ENCODE measurements around the gene MMS19. TPM values are rescaled to one million over a fixed set of nuclear protein-coding genes. Genes with fewer than 3 reads are reported as not detected.

Gene MMS19
- total RNA-seq, 1 donor from 2014 or later, result 88.1 TPM

DNA sequence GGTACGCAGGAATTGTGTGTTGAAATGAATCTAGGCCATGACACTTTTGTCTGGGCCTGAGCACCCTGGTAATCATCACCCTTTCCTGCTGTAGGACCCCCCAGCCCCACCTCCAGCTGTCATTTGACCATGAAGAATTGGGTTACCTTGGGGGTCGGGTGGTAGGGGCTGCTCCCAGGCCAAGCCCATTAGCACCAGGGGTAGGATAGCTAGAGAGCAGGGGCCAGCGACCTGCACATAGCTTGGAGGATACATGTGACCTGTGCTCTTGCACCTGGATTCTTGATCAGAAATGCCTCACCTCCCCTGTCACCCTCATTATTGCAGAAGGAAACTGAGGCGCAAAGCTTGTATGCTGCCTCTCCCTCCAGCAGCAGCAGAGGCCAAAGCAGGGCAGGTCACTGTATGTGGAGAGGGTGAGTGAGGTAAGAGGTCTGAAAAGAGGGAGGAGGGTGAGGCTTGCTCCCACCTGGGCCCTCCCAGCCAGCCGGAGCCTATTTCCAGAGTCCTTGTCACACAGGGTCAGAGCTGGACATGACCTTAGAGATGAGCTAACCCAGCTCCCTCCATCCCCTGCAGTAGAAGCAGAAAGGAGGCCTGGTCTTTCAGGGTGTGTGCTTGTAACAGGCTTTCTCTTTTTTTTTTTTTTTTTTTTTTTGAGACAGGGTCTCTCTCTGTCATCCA lies 39.1 kb upstream of the MMS19 start:
- Mint-ChIP-seq H3K4me3 (no peak overlapping the region), H3K36me3 (no peaks in the 10 kb centered on the region), H3K27me3 (ENCODE audit: low read depth) (no peaks in the 10 kb centered on the region), H3K27ac (no peak overlapping the region), H3K9me3 (no peaks in the 10 kb centered on the region), H3K4me1 (peaks cover 28% of the 10 kb centered on the region)
- TF ChIP-seq, protein P1, sequence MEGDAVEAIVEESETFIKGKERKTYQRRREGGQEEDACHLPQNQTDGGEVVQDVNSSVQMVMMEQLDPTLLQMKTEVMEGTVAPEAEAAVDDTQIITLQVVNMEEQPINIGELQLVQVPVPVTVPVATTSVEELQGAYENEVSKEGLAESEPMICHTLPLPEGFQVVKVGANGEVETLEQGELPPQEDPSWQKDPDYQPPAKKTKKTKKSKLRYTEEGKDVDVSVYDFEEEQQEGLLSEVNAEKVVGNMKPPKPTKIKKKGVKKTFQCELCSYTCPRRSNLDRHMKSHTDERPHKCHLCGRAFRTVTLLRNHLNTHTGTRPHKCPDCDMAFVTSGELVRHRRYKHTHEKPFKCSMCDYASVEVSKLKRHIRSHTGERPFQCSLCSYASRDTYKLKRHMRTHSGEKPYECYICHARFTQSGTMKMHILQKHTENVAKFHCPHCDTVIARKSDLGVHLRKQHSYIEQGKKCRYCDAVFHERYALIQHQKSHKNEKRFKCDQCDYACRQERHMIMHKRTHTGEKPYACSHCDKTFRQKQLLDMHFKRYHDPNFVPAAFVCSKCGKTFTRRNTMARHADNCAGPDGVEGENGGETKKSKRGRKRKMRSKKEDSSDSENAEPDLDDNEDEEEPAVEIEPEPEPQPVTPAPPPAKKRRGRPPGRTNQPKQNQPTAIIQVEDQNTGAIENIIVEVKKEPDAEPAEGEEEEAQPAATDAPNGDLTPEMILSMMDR (IDR thresholded peaks at IDR 0.05; ENCODE audit: unreplicated experiment), result no peak
- no peak for DNase-seq (ENCODE audit: low spot score in 2 of 2, unreplicated experiment in 2 of 2)

DNA sequence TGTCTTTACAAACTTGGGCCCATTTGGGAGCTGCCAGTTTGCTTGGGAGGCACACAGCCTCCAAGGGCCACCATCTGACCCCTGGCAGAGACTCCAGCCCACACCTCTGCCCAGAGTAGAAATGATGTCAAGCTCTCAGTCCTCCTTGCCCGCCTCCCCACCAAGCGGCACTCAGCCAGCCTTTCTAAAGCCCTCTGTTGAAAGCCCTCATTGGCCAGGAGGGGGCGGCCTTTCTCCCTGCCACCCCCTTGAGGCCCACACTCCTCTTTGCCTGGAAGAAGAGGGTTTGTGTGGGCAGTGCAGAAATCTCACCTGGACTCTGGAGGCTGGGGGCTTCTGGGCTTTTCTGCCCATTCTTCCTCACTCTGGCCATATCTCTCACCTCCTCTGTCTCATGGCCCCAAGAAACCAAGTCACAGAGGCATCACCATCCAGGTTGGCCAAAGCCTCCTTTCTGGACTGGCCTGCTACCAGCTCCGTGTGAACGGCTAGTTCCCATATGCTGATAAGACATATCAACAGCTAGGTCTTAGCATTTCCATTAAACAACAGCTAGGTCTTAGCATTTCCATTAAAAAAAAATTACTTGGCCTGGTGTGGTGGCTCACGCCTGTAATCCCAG lies 36.6 kb upstream of the MMS19 start:
- H3K4me1 Mint-ChIP-seq, result peaks cover 14% of the 10 kb centered on the region
- H3K27me3 Mint-ChIP-seq (ENCODE audit: low read depth), result no peaks in the 10 kb centered on the region
- TF ChIP-seq, protein P1 (IDR thresholded peaks at IDR 0.05; ENCODE audit: unreplicated experiment), result no peak
- no peak for DNase-seq (ENCODE audit: low spot score in 2 of 2, unreplicated experiment in 2 of 2)
- H3K36me3 Mint-ChIP-seq, result peaks cover 2% of the 10 kb centered on the region
- H3K9me3 Mint-ChIP-seq, result peaks cover 2% of the 10 kb centered on the region
- no peak overlapping the region for H3K4me3 Mint-ChIP-seq
- no peak overlapping the region for H3K27ac Mint-ChIP-seq

DNA sequence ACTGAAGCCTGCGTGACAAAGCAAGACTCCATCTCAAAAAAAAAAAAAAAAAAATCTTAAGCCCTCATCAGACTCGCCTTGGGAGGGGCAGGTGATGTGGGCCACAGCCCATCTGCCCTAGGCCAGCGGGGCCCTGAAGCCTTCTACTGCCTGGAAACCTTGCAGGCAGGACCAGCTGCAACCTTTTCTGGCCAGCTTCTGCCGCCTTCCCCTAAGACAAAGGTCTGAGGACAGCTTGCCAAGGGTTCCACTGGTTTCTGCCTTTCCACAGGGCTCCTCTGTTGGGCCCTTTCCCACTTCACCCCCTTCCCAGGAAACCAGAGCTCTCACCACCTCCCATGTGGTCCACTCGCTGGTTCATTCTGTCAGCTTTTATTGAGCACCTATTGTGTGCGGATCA lies 35.7 kb upstream of the MMS19 start:
- H3K4me1 Mint-ChIP-seq, result peaks cover 6% of the 10 kb centered on the region
- DNase-seq (ENCODE audit: low spot score in 2 of 2, unreplicated experiment in 2 of 2), result no peak
- H3K9me3 Mint-ChIP-seq, result peaks cover 4% of the 10 kb centered on the region
- H3K27me3 Mint-ChIP-seq (ENCODE audit: low read depth), result no peaks in the 10 kb centered on the region
- no peak overlapping the region for H3K4me3 Mint-ChIP-seq
- no peak overlapping the region for H3K27ac Mint-ChIP-seq
- TF ChIP-seq, protein P1 (IDR thresholded peaks at IDR 0.05; ENCODE audit: unreplicated experiment), result no peak
- peaks cover 4% of the 10 kb centered on the region for H3K36me3 Mint-ChIP-seq

DNA sequence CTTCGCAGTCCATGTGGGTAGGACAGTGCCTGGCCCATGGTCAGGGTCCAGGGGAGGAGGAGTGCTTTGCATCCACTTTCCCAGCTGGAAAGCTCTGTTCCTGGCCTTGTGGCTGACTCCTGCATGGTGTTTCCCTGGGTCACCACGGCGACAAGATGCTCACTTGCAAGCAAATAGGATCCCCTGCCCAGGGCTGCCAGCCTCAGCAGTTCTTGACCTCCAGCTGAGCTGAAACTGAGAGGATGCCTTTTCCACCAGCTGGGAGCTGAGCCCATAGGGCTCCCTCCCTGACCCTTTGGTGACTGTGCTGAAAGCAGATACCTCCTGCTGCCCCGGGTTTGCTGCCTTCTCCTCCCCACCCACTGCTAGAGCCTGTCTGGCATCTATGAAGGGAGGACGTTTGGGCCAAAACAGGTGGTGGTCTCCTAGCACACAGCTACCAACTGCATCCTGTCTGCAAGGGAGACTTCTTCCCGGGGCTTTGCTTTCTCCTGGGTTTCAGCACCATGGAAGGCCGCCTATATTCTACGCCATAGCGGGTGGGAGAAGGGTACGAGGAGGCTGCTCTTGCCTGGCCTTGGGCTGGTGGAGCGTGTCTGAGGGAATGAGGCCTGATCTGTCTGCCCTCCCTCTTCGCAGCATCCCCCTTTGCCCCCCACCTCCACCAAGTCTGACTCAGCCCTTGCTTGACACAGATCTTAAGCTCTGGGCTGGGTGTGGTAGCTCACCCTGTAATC lies 34.9 kb upstream of the MMS19 start:
- peaks cover 4% of the 10 kb centered on the region for H3K9me3 Mint-ChIP-seq
- H3K4me1 Mint-ChIP-seq, result no peaks in the 10 kb centered on the region
- H3K27me3 Mint-ChIP-seq (ENCODE audit: low read depth), result no peaks in the 10 kb centered on the region
- H3K4me3 Mint-ChIP-seq, result no peak overlapping the region
- DNase-seq (ENCODE audit: low spot score in 2 of 2, unreplicated experiment in 2 of 2), result no peak
- no peak overlapping the region for H3K27ac Mint-ChIP-seq
- TF ChIP-seq, protein P1 (IDR thresholded peaks at IDR 0.05; ENCODE audit: unreplicated experiment), result no peak
- peaks cover 4% of the 10 kb centered on the region for H3K36me3 Mint-ChIP-seq

DNA sequence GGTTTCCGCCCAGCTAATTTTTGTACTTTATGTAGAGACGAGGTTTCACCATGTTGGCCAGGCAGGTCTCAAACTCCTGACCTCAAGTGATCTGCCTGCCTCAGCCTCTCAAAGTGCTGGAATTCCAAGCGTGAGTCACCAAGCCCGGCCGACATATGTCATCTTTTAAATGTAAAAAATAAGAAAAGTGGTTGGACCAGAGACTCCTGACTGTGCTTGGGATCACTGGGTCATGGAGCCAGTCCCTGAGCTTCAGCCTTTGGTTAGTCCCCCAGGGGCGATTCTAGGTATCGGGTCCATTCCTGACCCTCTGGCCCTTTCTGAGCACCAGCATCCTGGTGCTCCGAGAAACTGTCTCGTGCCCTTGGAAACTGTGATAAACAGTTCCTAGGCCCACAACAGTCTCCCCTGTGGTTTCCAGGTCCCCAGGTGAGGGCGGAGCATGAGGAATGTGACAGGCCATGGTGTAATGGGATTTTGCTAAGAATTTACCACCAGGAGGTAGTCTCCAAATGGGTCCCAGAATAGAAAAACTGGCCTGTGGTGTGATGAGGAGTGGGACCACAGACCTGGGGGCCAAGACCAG lies 33.3 kb upstream of the MMS19 start:
- Mint-ChIP-seq H3K4me1 (no peaks in the 10 kb centered on the region), H3K27ac (no peak overlapping the region), H3K36me3 (peaks cover 4% of the 10 kb centered on the region), H3K9me3 (peaks cover 4% of the 10 kb centered on the region), H3K4me3 (no peak overlapping the region), H3K27me3 (ENCODE audit: low read depth) (no peaks in the 10 kb centered on the region)
- no peak for DNase-seq (ENCODE audit: low spot score in 2 of 2, unreplicated experiment in 2 of 2)
- TF ChIP-seq, protein P1 (IDR thresholded peaks at IDR 0.05; ENCODE audit: unreplicated experiment), result no peak

Measured in mesothelial cell of epicardium (in vitro differentiated cells).